Pancreas (tissue), 10 donors: ENCODE results near the gene ALK. TPM values are rescaled to one million over a fixed set of nuclear protein-coding genes. Genes with fewer than 3 reads are reported as not detected.

Experiments used
- ATAC-seq, 4 donors: fragments of 200-7000 bp; cut with Tn5 transposase; one replicate each; pipeline versions ENCODE4 v1.8.0 to v1.9.1; 2020; ENCODE audit warnings: mild to moderate bottlenecking in 4 of 4, moderate library complexity in 4 of 4
- DNase-seq, 6 donors: peaks; one replicate each; pipeline ENCODE4 v3.0.0-alpha.2; 2020
- FAIRE-seq: peaks from 2 replicates; lab custom pipeline; 2012; peaks lifted over from hg19 to GRCh38; lab: Jason Lieb, UNC
- H3K27ac ChIP-seq, 4 donors: fragments of 200-600 bp; sonication (generic); 1 replicate in 3 of 4; 2 replicates in 1 of 4; pipeline versions ENCODE4 v1.5.0 to v1.8.0; 2020
- H3K27me3 ChIP-seq, 4 donors: fragments of 200-600 bp; one replicate each; pipeline ENCODE4 v1.8.0; 2021
- H3K36me3 ChIP-seq, 3 donors: fragments of 200-600 bp; sonication (generic) in 1 of 3; one replicate each; pipeline versions ENCODE4 v1.5.0 to v1.8.0; 2020 to 2021
- H3K4me1 ChIP-seq, 3 donors: fragments of 200-600 bp; one replicate each; pipeline ENCODE4 v1.8.0; 2021
- H3K4me3 ChIP-seq, 4 donors: fragments of 200-600 bp; sonication (generic) in 2 of 4; one replicate each; pipeline versions ENCODE4 v1.5.0 to v1.8.0; 2020 to 2021
- H3K9me3 ChIP-seq, 4 donors: fragments of 200-600 bp; one replicate each; pipeline ENCODE4 v1.8.0; 2021
- WGBS, 2 donors: extraction: QIAGEN DNeasy Blood & Tissue Kit; methylation state at CpG; one replicate each; pipeline ENCODE4 v1.1.7; 2013; 5-methylcytosine and 5-hydroxymethylcytosine counted together
- intact Hi-C, 3 donors: fragments of 100-400 bp; cut with DNase I; formaldehyde crosslinking; loops; one replicate each; pipeline versions ENCODE4 v1.11.1 to v1.14.2; 2022
- polyA plus RNA-seq, 2 donors: library from polyadenylated mRNA; stranded (reverse); fragments of 200-250 nt; gene quantifications; one replicate each; pipeline ENCODE4 v1.2.3, GENCODE V29; 2013
- total RNA-seq, 6 donors: library from RNA; stranded (reverse); fragmentation: NEBNext Ultra II Directional in 4 of 6; extraction: Animal tissue kit (Norgen Biotek cat#: 25700) in 4 of 6; gene quantifications; one replicate each; pipeline versions ENCODE4 v1.2.1 to v1.2.4, GENCODE V29; 2021 to 2023
- TF ChIP-seq, protein P1 (sequence below), 4 donors: fragments of 200-600 bp; sonication (generic) in 3 of 4; IDR thresholded peaks; one replicate each; pipeline versions ENCODE4 v1.5.0 to v1.8.0; 2021; ENCODE audit warnings: antibody characterized with exemption in 4 of 4
- donor health status: healthy with polysubstance abuse.
- donor health status: DM: no; HTN: no; CAD: no; lungs with moderate emphysema.
- donor health status: DM: no; HTN: no; CAD: no.
- donor health status: control.
- donor health status: control.
- donor health status: Bipolar disorder and iron deficiency.
- donor health status: DM: yes; HTN: yes; CAD: no.
- donor health status: DM: no; HTN: no; CAD: no.
- donor health status: DM: no; HTN: no; CAD: no.
- donor health status: DM: yes; HTN: yes; CAD: no.

The ALK gene
- total and polyA plus RNA-seq, 8 donors, result 0.05 to 0.17 (median 0.09) TPM; not detected in 2

- H3K4me3 ChIP-seq, result no peak overlapping the region
- H3K36me3 ChIP-seq, result no peaks in the 10 kb centered on the region
- no peak for DNase-seq
- no peaks in the 10 kb centered on the region for H3K4me1 ChIP-seq
- FAIRE-seq, result no peak
- no peak overlapping the region for H3K27ac ChIP-seq
- peaks cover 0 to 7% (median 0%) of the 10 kb centered on the region in 4 donors for H3K27me3 ChIP-seq
- no peaks in the 10 kb centered on the region for H3K9me3 ChIP-seq
- intact Hi-C loops, result no loop called here
- TF ChIP-seq, protein P1, sequence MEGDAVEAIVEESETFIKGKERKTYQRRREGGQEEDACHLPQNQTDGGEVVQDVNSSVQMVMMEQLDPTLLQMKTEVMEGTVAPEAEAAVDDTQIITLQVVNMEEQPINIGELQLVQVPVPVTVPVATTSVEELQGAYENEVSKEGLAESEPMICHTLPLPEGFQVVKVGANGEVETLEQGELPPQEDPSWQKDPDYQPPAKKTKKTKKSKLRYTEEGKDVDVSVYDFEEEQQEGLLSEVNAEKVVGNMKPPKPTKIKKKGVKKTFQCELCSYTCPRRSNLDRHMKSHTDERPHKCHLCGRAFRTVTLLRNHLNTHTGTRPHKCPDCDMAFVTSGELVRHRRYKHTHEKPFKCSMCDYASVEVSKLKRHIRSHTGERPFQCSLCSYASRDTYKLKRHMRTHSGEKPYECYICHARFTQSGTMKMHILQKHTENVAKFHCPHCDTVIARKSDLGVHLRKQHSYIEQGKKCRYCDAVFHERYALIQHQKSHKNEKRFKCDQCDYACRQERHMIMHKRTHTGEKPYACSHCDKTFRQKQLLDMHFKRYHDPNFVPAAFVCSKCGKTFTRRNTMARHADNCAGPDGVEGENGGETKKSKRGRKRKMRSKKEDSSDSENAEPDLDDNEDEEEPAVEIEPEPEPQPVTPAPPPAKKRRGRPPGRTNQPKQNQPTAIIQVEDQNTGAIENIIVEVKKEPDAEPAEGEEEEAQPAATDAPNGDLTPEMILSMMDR (IDR thresholded peaks at IDR 0.05), result no peak
- no peak for ATAC-seq
- 16 to 23% methylated on average over 1 of the region's 1 CpG for WGBS, 2 donors
These were observed 19.0 kb downstream of the ALK start for GRCh38 chr2:29902356-29902755.

DNA sequence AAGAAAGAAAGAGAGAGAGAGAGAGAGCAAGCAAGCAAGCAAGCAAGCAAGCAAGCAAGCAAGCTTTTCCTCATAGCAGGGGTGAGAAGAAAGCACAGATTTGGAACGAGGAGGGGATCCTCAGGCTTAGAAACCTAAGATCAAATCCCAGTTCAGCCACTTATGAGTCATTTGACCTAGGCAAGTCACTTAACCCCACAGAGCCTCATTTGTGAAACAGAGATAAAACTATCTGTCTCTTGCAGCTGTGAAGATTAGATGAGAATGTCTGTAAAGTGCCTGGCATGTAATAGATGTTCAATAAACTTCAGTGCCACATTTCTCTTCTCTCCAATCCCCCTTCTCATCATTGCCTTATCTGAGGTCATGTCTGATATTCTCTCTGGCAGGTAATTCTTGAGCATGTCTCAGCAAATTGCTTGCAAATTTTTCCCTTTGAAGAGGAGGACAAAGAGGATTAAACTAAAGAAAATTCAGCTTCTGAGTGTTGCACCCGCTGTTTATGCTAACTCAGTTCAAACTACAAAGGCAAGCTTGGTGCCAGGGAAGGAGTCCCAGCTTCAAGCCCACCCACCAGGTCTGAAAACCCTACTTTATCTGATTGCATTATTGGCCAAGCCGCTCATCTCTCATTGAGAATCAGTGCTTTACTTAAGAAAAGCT is 20.3 kb downstream of the ALK start:
- ATAC-seq (no peak), FAIRE-seq (no peak), DNase-seq (no peak)
- Histone ChIP-seq H3K9me3 (no peaks in the 10 kb centered on the region), H3K27me3 (peaks cover 0 to 7% (median 0%) of the 10 kb centered on the region in 4 donors), H3K4me3 (no peak overlapping the region), H3K4me1 (no peaks in the 10 kb centered on the region), H3K36me3 (no peaks in the 10 kb centered on the region), H3K27ac (no peak overlapping the region)
- 35 to 37% methylated on average over 3 of the region's 3 CpGs for WGBS, 2 donors
- intact Hi-C loops, result no loop called here
- TF ChIP-seq, protein P1 (IDR thresholded peaks at IDR 0.05), result no peak

- Histone ChIP-seq H3K4me1 (no peaks in the 10 kb centered on the region), H3K9me3 (no peaks in the 10 kb centered on the region), H3K4me3 (no peak overlapping the region), H3K27ac (no peak overlapping the region), H3K27me3 (peaks cover 0 to 7% (median 0%) of the 10 kb centered on the region in 4 donors), H3K36me3 (no peaks in the 10 kb centered on the region)
- 47 to 51% methylated on average over 5 of the region's 5 CpGs for WGBS, 2 donors
- no peak for DNase-seq
- FAIRE-seq, result no peak
- ATAC-seq, result no peak
- intact Hi-C loops, result no loop called here
- TF ChIP-seq, protein P1 (IDR thresholded peaks at IDR 0.05), result no peak
These were observed 22.4 kb downstream of the ALK start for GRCh38 chr2:29898999-29899398.

DNA sequence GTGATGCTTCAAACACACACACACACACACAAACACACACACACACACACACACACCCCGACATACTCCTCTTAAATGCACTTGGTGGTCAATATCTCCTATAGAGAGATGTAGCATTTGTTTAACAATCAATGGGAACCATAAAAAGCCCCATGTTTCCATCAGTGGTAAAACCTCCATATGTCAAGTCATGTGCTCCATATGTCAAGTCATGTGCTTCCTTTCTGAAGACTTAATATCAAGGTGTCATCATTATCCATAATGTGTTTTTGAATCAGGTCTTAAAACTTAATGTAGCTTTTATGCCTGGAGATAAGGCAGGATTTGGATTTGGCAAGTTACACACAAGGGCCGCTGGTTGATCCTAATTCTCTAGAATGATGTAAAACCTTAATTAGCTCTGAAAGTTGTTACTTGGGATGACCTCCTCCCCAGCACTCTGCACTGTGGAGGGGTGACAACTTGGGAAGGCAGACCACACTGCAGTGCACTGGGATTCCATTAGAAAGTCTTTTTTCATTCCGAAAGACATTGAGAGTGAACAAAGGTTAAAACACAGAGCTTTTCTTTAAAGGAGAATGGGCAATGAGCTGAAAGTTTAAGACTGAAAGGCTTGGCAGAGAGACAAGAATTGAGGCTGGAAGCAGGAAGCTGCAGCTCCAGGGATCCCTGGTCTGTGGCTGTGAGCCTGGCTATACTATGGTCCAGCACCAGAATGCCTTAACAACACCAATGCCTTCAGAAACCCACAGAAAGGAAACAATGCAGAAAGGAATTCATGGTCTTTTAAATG is 26.4 kb downstream of the ALK start:
- no peak overlapping the region for H3K27ac ChIP-seq
- TF ChIP-seq, protein P1 (IDR thresholded peaks at IDR 0.05), result no peak
- H3K4me1 ChIP-seq, result no peaks in the 10 kb centered on the region
- ATAC-seq, result no peak
- no peaks in the 10 kb centered on the region for H3K9me3 ChIP-seq
- 47 to 53% methylated on average over 3 of the region's 3 CpGs for WGBS, 2 donors
- H3K36me3 ChIP-seq, result no peaks in the 10 kb centered on the region
- no peaks in the 10 kb centered on the region for H3K27me3 ChIP-seq
- no peak for DNase-seq
- no peak for FAIRE-seq
- no peak overlapping the region for H3K4me3 ChIP-seq
- intact Hi-C loops, result no loop called here
